HCT116 (cell line): Measurements from ENCODE around the gene ST7. TPM values are rescaled to one million over a fixed set of nuclear protein-coding genes. Genes with fewer than 3 reads are reported as not detected.

Source experiments
- ATAC-seq: fragments of 200-7000 bp; cut with Tn5 transposase; 2 replicates; pipeline ENCODE4 v1.9.1; 2020; ENCODE audit warnings: mild to moderate bottlenecking, moderate library complexity
- BruUV-seq: library from RNA; stranded (reverse); fragments of 400-500 nt; replicated peaks from 2 replicates; lab custom pipeline; 2021; lab: Mats Ljungman, UMichigan
- CTCF ChIA-PET: fragments of 300-600 bp; sonication (Branson Sonifier 250); formaldehyde crosslinking; loops from one replicate; lab custom pipeline; 2021; ENCODE audit warnings: antibody characterized with exemption; lab: Charles Lee
- POLR2A ChIA-PET: fragments of 300-600, 350-600 bp; sonication (Branson Sonifier 250); formaldehyde crosslinking; loops from one replicate; lab custom pipeline; 2021; ENCODE audit warnings: antibody characterized with exemption; lab: Charles Lee
- RAD21 ChIA-PET, 2 experiments: fragments of 300-600 bp; sonication (Branson Sonifier 250); formaldehyde crosslinking; loops; one replicate each; lab custom pipeline; 2023; ENCODE audit warnings: low total read pairs in 2 of 2; ENCODE audit not compliant: uncharacterized antibody in 2 of 2, unreplicated experiment in 2 of 2, low non-redundant PET in 1 of 2; lab: Charles Lee
- DNase-seq: peaks from one replicate; pipeline ENCODE4 v3.0.0-alpha.2; 2010; ENCODE audit warnings: low read depth, low spot score
- H2AFZ ChIP-seq: fragments of 200-600 bp; shearing (Covaris generic), sonication (generic); 2 replicates; pipeline ENCODE4 v1.6.1; 2017; ENCODE audit warnings: low read depth, mixed run types, mixed read lengths, antibody characterized with exemption, low read length; ENCODE audit not compliant: poor library complexity, severe bottlenecking
- H3K27ac ChIP-seq: 2 replicates; pipeline ENCODE4 v1.5.1; 2012; ENCODE audit warnings: low read depth, low read length
- H3K27me3 ChIP-seq: fragments of 200-600 bp; sonication (generic); 2 replicates; pipeline ENCODE4 v1.6.1; 2016; ENCODE audit warnings: mixed run types, low read length, mixed read lengths; ENCODE audit not compliant: insufficient read depth
- H3K36me3 ChIP-seq, 2 experiments: fragments of 200-500 bp in 1 of 2; fragments of 200-600 bp in 1 of 2; sonication (Bioruptor generic) in 1 of 2; sonication (generic) in 1 of 2; 2 replicates each; pipeline versions ENCODE4 v1.5.1 to v1.6.1; 2014 to 2016; ENCODE audit warnings: low read length in 2 of 2, inconsistent platforms in 1 of 2, mixed read lengths in 1 of 2, mixed run types in 1 of 2; ENCODE audit not compliant: insufficient read depth in 2 of 2, control insufficient read depth in 1 of 2
- H3K4me1 ChIP-seq, 2 experiments: fragments of 200-600 bp in 1 of 2; sonication (generic) in 1 of 2; 2 replicates each; pipeline versions ENCODE4 v1.5.1 to v1.6.1; 2012 to 2017; ENCODE audit warnings: low read length in 2 of 2, inconsistent platforms in 1 of 2, mild to moderate bottlenecking in 1 of 2, mixed read lengths in 1 of 2, mixed run types in 1 of 2, moderate library complexity in 1 of 2; ENCODE audit not compliant: insufficient read depth in 2 of 2, control insufficient read depth in 1 of 2
- H3K4me2 ChIP-seq: fragments of 200-600 bp; sonication (generic); 2 replicates; pipeline ENCODE4 v1.6.1; 2017; ENCODE audit warnings: mixed run types, low read length, mixed read lengths
- H3K4me3 ChIP-seq, 2 experiments: fragments of 200-600 bp in 1 of 2; sonication (generic) in 1 of 2; replicated peaks in 1 of 2; 2 replicates each; pipeline ENCODE4 v1.5.1; 2011 to 2016; ENCODE audit warnings: low read length in 2 of 2, control low read depth in 1 of 2, low read depth in 1 of 2, mild to moderate bottlenecking in 1 of 2, mixed read lengths in 1 of 2, mixed run types in 1 of 2
- H3K79me2 ChIP-seq: fragments of 200-600 bp; sonication (generic); 2 replicates; pipeline ENCODE4 v1.6.1; 2017; ENCODE audit warnings: mild to moderate bottlenecking, mixed run types, low read length, moderate library complexity, mixed read lengths; ENCODE audit not compliant: insufficient read depth
- H3K9ac ChIP-seq: fragments of 200-600 bp; sonication (generic); 2 replicates; pipeline ENCODE4 v1.6.1; 2016; ENCODE audit warnings: low read length, mixed read lengths
- H3K9me2 ChIP-seq: fragments of 200-600 bp; sonication (generic), shearing (Covaris generic); 2 replicates; pipeline ENCODE4 v1.6.1; 2017; ENCODE audit warnings: mixed run types, mild to moderate bottlenecking, moderate library complexity; ENCODE audit not compliant: insufficient read depth
- H3K9me3 ChIP-seq, 2 experiments: fragments of 200-500 bp in 1 of 2; fragments of 200-600 bp in 1 of 2; sonication (Bioruptor generic) in 1 of 2; sonication (generic) in 1 of 2; 2 replicates each; pipeline ENCODE4 v1.6.1; 2014 to 2017; ENCODE audit warnings: low read length in 2 of 2, mixed read lengths in 2 of 2, inconsistent platforms in 1 of 2, low read depth in 1 of 2, mild to moderate bottlenecking in 1 of 2, mixed run types in 1 of 2, moderate library complexity in 1 of 2; ENCODE audit not compliant: control insufficient read depth in 1 of 2, insufficient read depth in 1 of 2
- H4K20me1 ChIP-seq: fragments of 200-600 bp; sonication (generic), shearing (Covaris generic); 2 replicates; pipeline ENCODE4 v1.6.1; 2017; ENCODE audit warnings: mixed run types, mild to moderate bottlenecking, moderate library complexity; ENCODE audit not compliant: insufficient read depth
- CBX3 ChIP-seq: IDR thresholded peaks from 2 replicates; pipeline ENCODE4 v1.6.1; 2012; ENCODE audit warnings: low read depth
- CEBPB ChIP-seq: IDR thresholded peaks from 2 replicates; pipeline ENCODE4 v1.6.1; 2012; ENCODE audit warnings: low read depth
- EGR1 ChIP-seq: IDR thresholded peaks from 2 replicates; pipeline ENCODE4 v1.6.1; 2012; ENCODE audit warnings: low read depth
- EZH2 ChIP-seq: fragments of 200-600 bp; sonication (generic); IDR thresholded peaks from 2 replicates; pipeline ENCODE4 v1.6.1; 2017; ENCODE audit warnings: antibody characterized with exemption, mixed run types
- EZH2phosphoT487 ChIP-seq: fragments of 200-600 bp; IDR thresholded peaks from 2 replicates; pipeline ENCODE4 v1.6.1; 2018; ENCODE audit warnings: antibody characterized with exemption, borderline replicate concordance
- FOSL1 ChIP-seq: IDR thresholded peaks from 2 replicates; pipeline ENCODE4 v1.6.1; 2012; ENCODE audit warnings: low read depth
- JUND ChIP-seq: IDR thresholded peaks from 2 replicates; pipeline ENCODE4 v1.6.1; 2012
- POLR2A ChIP-seq: IDR thresholded peaks from 2 replicates; pipeline ENCODE4 v1.7.0; 2011; ENCODE audit warnings: borderline replicate concordance; ENCODE audit not compliant: insufficient read depth, insufficient read length; ENCODE audit errors: extremely low read depth
- RAD21 ChIP-seq: IDR thresholded peaks from 2 replicates; pipeline ENCODE4 v1.6.1; 2012; ENCODE audit warnings: low read depth, mild to moderate bottlenecking
- SIN3A ChIP-seq: IDR thresholded peaks from 2 replicates; pipeline ENCODE4 v1.6.1; 2012; ENCODE audit warnings: low read depth
- SRF ChIP-seq: IDR thresholded peaks from 2 replicates; pipeline ENCODE4 v1.6.1; 2012; ENCODE audit warnings: low read depth
- TCF7L2 ChIP-seq: IDR thresholded peaks from 2 replicates; pipeline ENCODE4 v1.7.0; 2011; ENCODE audit warnings: borderline replicate concordance, inconsistent platforms; ENCODE audit not compliant: insufficient read depth, insufficient read length; ENCODE audit errors: extremely low read depth
- YY1 ChIP-seq: IDR thresholded peaks from 2 replicates; pipeline ENCODE4 v1.6.1; 2011; ENCODE audit warnings: low read length, low read depth, moderate library complexity, mild to moderate bottlenecking; ENCODE audit not compliant: insufficient replicate concordance; ENCODE audit errors: extremely low read depth
- ZFX ChIP-seq: fragments of 450-650 bp; IDR thresholded peaks from 2 replicates; pipeline ENCODE4 v1.6.1; 2017
- ZNF274 ChIP-seq: fragments of 200-500 bp; sonication (Bioruptor generic); IDR thresholded peaks from 2 replicates; pipeline ENCODE4 v1.6.1; 2014; ENCODE audit warnings: mild to moderate bottlenecking, low read depth, low read length, inconsistent platforms
- intact Hi-C: fragments of 100-400 bp; cut with micrococcal nuclease; formaldehyde crosslinking; loops from 2 replicates; pipeline ENCODE4 v1.10.0; 2022
- total RNA-seq: library from RNA; stranded (reverse); gene quantifications from one replicate; pipeline ENCODE4 v1.2.1, GENCODE V29; 2021; ENCODE audit not compliant: unreplicated experiment
- TF ChIP-seq, protein P1 (sequence below), 3 experiments: fragments of 200-600 bp in 1 of 3; sonication (generic) in 1 of 3; IDR thresholded peaks in 2 of 3; conservative IDR thresholded peaks in 1 of 3; 2 replicates each; pipeline ENCODE4 v1.5.1; 2012 to 2017; ENCODE audit warnings: low read depth in 2 of 3, low read length in 2 of 3, antibody characterized with exemption in 1 of 3, borderline replicate concordance in 1 of 3, control low read depth in 1 of 3, mild to moderate bottlenecking in 1 of 3, mixed read lengths in 1 of 3, mixed run types in 1 of 3, moderate library complexity in 1 of 3; ENCODE audit not compliant: insufficient read depth in 1 of 3
- TF ChIP-seq, protein P2 (sequence below): IDR thresholded peaks from 2 replicates; pipeline ENCODE4 v1.6.1; 2012; ENCODE audit warnings: low read depth
- TF ChIP-seq, protein P3 (sequence below): IDR thresholded peaks from 2 replicates; pipeline ENCODE4 v1.6.1; 2012

ST7 gene
- total RNA-seq, 1 experiment from 2014 or later: 12.6 TPM

DNA sequence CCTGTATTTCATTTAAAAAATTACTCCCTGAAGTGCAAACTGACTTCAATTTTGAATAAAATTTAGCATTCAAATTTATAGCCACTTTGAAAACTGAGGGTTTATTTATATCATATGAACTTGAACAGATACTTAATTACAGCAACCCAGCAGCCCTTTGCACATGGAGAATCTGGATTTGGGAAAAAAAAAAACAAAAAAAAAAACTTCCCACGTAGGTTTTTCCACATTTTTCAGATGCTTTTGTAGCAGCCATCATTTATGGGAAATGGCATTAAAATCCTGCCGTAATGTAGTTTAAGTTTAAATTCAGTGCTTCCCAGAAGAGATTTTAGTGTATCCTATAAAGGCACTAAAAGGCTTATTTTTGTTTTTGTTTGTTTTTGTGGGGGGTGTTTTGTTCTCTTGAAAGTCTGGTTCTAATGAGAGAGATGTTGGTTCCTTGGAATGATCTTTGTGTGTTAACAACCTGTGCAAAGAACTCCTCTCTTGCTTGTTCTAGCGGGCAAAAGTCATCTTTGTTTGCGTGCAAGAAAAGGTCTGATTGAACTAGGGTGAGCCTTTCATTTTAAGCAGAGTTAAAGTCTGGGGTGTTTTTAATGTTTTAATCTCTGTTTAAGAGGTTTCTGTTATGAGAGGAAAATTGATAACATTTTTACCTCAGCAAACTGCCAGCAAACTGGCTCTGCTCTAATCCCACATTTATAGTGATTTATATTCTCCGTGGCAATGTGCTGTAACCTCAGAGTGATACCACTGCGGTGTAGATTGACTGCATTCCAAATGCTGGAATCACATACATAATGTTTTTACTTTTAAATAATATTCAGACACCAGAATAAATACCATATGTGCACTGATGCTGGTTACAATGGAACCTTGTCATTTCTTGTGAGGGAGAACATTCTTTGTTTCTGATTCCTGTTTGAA is 264.1 kb downstream of the ST7 start:
- TF ChIP-seq POLR2A (no peak), EZH2 (no peak), TCF7L2 (no peak), CEBPB (no peak), JUND (no peak), SIN3A (no peak), ZNF274 (no peak), EZH2phosphoT487 (no peak), FOSL1 (no peak), RAD21 (no peak), CBX3 (no peak), EGR1 (no peak), SRF (no peak), YY1 (no peak), ZFX (no peak)
- TF ChIP-seq, protein P1, sequence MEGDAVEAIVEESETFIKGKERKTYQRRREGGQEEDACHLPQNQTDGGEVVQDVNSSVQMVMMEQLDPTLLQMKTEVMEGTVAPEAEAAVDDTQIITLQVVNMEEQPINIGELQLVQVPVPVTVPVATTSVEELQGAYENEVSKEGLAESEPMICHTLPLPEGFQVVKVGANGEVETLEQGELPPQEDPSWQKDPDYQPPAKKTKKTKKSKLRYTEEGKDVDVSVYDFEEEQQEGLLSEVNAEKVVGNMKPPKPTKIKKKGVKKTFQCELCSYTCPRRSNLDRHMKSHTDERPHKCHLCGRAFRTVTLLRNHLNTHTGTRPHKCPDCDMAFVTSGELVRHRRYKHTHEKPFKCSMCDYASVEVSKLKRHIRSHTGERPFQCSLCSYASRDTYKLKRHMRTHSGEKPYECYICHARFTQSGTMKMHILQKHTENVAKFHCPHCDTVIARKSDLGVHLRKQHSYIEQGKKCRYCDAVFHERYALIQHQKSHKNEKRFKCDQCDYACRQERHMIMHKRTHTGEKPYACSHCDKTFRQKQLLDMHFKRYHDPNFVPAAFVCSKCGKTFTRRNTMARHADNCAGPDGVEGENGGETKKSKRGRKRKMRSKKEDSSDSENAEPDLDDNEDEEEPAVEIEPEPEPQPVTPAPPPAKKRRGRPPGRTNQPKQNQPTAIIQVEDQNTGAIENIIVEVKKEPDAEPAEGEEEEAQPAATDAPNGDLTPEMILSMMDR (IDR thresholded peaks at IDR 0.05 in 2 of 3, conservative IDR thresholded peaks at IDR 0.05 in 1 of 3; ENCODE audit: borderline replicate concordance in 1 of 3, insufficient read depth in 1 of 3, low read depth in 2 of 3, low read length in 2 of 3): no peak
- TF ChIP-seq, protein P2, sequence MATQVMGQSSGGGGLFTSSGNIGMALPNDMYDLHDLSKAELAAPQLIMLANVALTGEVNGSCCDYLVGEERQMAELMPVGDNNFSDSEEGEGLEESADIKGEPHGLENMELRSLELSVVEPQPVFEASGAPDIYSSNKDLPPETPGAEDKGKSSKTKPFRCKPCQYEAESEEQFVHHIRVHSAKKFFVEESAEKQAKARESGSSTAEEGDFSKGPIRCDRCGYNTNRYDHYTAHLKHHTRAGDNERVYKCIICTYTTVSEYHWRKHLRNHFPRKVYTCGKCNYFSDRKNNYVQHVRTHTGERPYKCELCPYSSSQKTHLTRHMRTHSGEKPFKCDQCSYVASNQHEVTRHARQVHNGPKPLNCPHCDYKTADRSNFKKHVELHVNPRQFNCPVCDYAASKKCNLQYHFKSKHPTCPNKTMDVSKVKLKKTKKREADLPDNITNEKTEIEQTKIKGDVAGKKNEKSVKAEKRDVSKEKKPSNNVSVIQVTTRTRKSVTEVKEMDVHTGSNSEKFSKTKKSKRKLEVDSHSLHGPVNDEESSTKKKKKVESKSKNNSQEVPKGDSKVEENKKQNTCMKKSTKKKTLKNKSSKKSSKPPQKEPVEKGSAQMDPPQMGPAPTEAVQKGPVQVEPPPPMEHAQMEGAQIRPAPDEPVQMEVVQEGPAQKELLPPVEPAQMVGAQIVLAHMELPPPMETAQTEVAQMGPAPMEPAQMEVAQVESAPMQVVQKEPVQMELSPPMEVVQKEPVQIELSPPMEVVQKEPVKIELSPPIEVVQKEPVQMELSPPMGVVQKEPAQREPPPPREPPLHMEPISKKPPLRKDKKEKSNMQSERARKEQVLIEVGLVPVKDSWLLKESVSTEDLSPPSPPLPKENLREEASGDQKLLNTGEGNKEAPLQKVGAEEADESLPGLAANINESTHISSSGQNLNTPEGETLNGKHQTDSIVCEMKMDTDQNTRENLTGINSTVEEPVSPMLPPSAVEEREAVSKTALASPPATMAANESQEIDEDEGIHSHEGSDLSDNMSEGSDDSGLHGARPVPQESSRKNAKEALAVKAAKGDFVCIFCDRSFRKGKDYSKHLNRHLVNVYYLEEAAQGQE: no peak
- TF ChIP-seq, protein P3, sequence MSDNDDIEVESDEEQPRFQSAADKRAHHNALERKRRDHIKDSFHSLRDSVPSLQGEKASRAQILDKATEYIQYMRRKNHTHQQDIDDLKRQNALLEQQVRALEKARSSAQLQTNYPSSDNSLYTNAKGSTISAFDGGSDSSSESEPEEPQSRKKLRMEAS: no peak
- H3K4me2 ChIP-seq: no peak overlapping the region
- intact Hi-C loops: no loop called here
- no TSS peak for BruUV-seq
- H3K9me3 ChIP-seq: no peaks in the 10 kb centered on the region
- no peaks in the 10 kb centered on the region for H3K79me2 ChIP-seq
- no peak overlapping the region for H3K9ac ChIP-seq
- POLR2A ChIA-PET: no interaction called here
- H4K20me1 ChIP-seq: no peaks in the 10 kb centered on the region
- no peaks in the 10 kb centered on the region for H3K27me3 ChIP-seq
- no peak for DNase-seq
- no peaks in the 10 kb centered on the region for H3K36me3 ChIP-seq
- H2AFZ ChIP-seq: no peak overlapping the region
- RAD21 ChIA-PET: no interaction called here
- no peak for ATAC-seq
- CTCF ChIA-PET: no interaction called here
- H3K4me1 ChIP-seq: peaks cover 0 to 4% of the 10 kb centered on the region in 2 experiments; a peak in 1 of 4 replicates
- no peak overlapping the region for H3K27ac ChIP-seq
- H3K9me2 ChIP-seq: no peaks in the 10 kb centered on the region
- no peak overlapping the region for H3K4me3 ChIP-seq
